Adrenal gland (tissue), 12 donors: Measurements from ENCODE around the gene CEP72. TPM values are rescaled to one million over a fixed set of nuclear protein-coding genes. Genes with fewer than 3 reads are reported as not detected.
A peak's percentile ranks its signal among the peaks of the same experiment; 100 is the strongest.

Experiments used
- DNase-seq, 7 donors: peaks; one replicate each; pipeline ENCODE4 v3.0.0-alpha.2; 2019 to 2020
- H3K27ac ChIP-seq, 5 donors: fragments of 200-600 bp; sonication (generic) in 4 of 5; 1 replicate in 3 of 5; 2 replicates in 2 of 5; pipeline versions ENCODE4 v1.5.1 to v1.8.0; 2016 to 2020; ENCODE audit warnings: mild to moderate bottlenecking in 1 of 5
- H3K27me3 ChIP-seq: fragments of 200-600 bp; 2 replicates; pipeline ENCODE4 v1.8.0; 2021
- H3K36me3 ChIP-seq, 2 donors: fragments of 200-600 bp; replicated peaks in 1 of 2; 1 replicate in 1 of 2; 2 replicates in 1 of 2; pipeline versions ENCODE4 v1.5.1 to v1.8.0; 2018 to 2022
- H3K4me1 ChIP-seq, 2 donors: fragments of 200-600 bp; replicated peaks in 1 of 2; 1 replicate in 1 of 2; 2 replicates in 1 of 2; pipeline versions ENCODE4 v1.5.1 to v1.8.0; 2018 to 2021
- H3K4me3 ChIP-seq, 4 donors: fragments of 200-600 bp; sonication (generic) in 3 of 4; one replicate each; pipeline ENCODE4 v1.5.1; 2016 to 2018
- H3K9me3 ChIP-seq, 3 donors: fragments of 200-600 bp; sonication (generic) in 1 of 3; replicated peaks in 1 of 3; 1 replicate in 2 of 3; 2 replicates in 1 of 3; pipeline versions ENCODE4 v1.5.1 to v1.8.0; 2016 to 2021
- POLR2A ChIP-seq, 2 donors: fragments of 450-650 bp; IDR thresholded peaks; one replicate each; pipeline ENCODE4 v1.6.1; 2017; ENCODE audit warnings: antibody characterized with exemption in 2 of 2, mild to moderate bottlenecking in 2 of 2, moderate library complexity in 1 of 2
- WGBS, 4 donors: extraction: QIAGEN DNeasy Blood & Tissue Kit in 2 of 4; methylation state at CpG; one replicate each; pipeline versions ENCODE4 v1.1.5 to v1.1.7; 2013 to 2017; 5-methylcytosine and 5-hydroxymethylcytosine counted together
- intact Hi-C, 2 donors: fragments of 100-400 bp; cut with DNase I; formaldehyde crosslinking; loops; one replicate each; pipeline versions ENCODE4 v1.14.1 to v1.15.0; 2022 to 2023
- polyA plus RNA-seq, 3 donors: library from polyadenylated mRNA; stranded (reverse); fragments of 200-250 nt in 2 of 3; fragments of 350-450 nt in 1 of 3; fragmentation: Illumina TruSeq in 1 of 3; extraction: RNeasy Lipid Tissue Mini Kit (QIAGEN cat#74804) in 1 of 3; gene quantifications; one replicate each; pipeline ENCODE4 v1.2.3, GENCODE V29; 2013 to 2014
- total RNA-seq, 9 donors: library from RNA; depleted of rRNA in 4 of 9; stranded (reverse); fragments of >200 nt in 4 of 9; fragments of 120-200 nt in 1 of 9; fragmentation: NEBNext Ultra II Directional in 1 of 9; extraction: Animal tissue kit (Norgen Biotek cat#: 25700) in 1 of 9; gene quantifications; one replicate each; pipeline versions ENCODE4 v1.1.0 to v1.2.4, GENCODE V29; 2013 to 2023
- TF ChIP-seq, protein P1 (sequence below), 6 experiments: fragments of 450-650 bp in 4 of 6; fragments of 200-600 bp in 2 of 6; sonication (generic) in 1 of 6; IDR thresholded peaks; 1 replicate in 5 of 6; 2 replicates in 1 of 6; pipeline versions ENCODE4 v1.5.1 to v1.8.0; 2016 to 2021; ENCODE audit warnings: antibody characterized with exemption in 6 of 6, mild to moderate bottlenecking in 2 of 6, moderate library complexity in 1 of 6
- donor health status: healthy with polysubstance abuse.
- donor health status: Bipolar disorder and iron deficiency.
- donor health status: DM: yes; HTN: yes; CAD: no.
- donor health status: DM: no; HTN: no; CAD: no.
- donor health status: DM: no; HTN: no; CAD: no.
- donor health status: DM: yes; HTN: yes; CAD: no.

The CEP72 gene
- total and polyA plus RNA-seq, 12 donors, result 0.36 to 7.8 (median 2.5) TPM

DNA sequence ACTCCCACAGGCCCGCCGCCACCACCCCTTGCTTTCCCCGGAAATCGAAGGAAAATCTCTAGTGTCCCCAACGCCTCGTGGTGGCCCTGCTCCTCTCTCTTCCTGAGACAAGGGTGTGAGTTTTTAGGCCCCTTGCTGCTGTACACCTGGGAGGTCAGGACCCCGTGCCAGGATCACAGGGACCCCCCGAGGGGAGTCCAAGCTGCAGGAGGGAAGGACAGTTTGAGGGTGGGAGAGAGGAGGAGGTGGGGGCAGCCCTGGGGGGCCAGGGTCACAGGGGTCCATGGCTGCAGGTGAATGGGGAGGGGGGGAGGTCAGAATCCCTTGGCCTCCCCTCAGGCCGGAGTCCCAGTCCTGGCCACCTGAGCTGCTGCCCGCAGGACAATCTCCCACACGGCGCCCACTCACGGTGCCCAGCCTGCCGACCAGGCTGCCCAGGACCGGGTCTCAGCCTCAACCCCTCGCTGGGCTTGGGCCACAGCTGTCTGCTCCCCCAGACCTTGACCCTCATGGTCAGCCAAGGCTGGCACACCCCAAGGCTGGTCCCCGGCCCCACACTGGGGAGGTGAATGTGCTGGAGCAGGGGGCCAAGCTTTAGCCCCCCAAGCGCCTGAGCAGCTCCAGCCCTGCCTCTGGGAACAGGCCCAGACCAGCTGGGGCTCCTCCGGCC is 61.2 kb downstream of the CEP72 start:
- H3K36me3 ChIP-seq, result no peaks in the 10 kb centered on the region

DNA sequence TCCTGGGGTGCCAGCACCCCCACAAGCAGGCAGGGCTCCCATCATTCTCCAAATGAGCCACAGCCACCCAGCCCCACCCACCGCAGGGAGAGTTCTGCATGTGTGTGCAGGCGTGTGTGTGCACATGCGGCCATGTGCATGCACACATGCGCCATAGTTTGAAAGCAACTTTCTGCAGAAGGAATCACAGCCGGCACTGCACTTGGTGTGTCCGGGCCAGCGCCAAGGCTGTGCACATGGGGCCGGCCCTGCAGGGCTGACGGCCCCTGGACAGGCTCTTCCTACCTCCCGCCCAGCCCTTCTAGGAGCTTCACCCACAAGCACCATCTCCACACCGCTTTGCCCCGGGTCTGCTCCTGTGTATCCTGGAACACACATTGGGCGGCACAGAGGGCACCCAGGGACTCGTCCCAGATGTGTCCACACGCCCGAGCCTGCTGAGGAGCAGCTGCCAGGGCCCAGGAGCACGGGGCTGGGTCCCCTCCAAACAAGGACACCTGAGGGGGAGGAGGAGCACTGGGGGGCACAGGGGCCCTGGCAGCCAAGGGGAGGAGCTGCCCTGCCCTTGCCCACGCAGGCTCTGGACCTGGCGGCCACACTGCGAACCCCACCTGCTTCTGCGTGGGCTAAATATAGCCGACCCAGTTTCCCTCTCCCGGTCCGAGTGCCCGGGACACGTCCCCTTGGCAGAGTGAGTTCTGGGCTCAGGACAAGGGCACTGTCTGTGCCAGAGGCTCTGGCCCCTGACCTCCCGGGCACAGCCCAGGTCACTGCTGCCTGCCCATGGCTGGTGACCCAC is 61.9 kb downstream of the CEP72 start:
- intact Hi-C loops, result loop anchor here (5.0 to 10.0 kb wide), 2 partner anchors 121 to 233 kb away; no protein-coding TSS in a partner anchor
- DNase-seq, result peak in 4 of 7 donors; percentile 6 to 54 (median 12)
- Histone ChIP-seq H3K27ac (no peak overlapping the region), H3K36me3 (no peaks in the 10 kb centered on the region), H3K9me3 (no peaks in the 10 kb centered on the region), H3K27me3 (no peaks in the 10 kb centered on the region), H3K4me3 (no peak overlapping the region), H3K4me1 (peaks cover 0 to 26% of the 10 kb centered on the region in 2 donors)
- WGBS, 4 donors, result 37 to 44% (median 40%) methylated on average over 8 to 27 of the region's 27 CpGs
- no peak for TF ChIP-seq POLR2A (IDR thresholded peaks at IDR 0.05)
- TF ChIP-seq, protein P1, sequence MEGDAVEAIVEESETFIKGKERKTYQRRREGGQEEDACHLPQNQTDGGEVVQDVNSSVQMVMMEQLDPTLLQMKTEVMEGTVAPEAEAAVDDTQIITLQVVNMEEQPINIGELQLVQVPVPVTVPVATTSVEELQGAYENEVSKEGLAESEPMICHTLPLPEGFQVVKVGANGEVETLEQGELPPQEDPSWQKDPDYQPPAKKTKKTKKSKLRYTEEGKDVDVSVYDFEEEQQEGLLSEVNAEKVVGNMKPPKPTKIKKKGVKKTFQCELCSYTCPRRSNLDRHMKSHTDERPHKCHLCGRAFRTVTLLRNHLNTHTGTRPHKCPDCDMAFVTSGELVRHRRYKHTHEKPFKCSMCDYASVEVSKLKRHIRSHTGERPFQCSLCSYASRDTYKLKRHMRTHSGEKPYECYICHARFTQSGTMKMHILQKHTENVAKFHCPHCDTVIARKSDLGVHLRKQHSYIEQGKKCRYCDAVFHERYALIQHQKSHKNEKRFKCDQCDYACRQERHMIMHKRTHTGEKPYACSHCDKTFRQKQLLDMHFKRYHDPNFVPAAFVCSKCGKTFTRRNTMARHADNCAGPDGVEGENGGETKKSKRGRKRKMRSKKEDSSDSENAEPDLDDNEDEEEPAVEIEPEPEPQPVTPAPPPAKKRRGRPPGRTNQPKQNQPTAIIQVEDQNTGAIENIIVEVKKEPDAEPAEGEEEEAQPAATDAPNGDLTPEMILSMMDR (IDR thresholded peaks at IDR 0.05), result no peak

More for the DNA sequence above, 61.2 kb downstream of the CEP72 start:
- H3K4me1 ChIP-seq, result peaks cover 0 to 26% of the 10 kb centered on the region in 2 donors
- no peak for TF ChIP-seq POLR2A (IDR thresholded peaks at IDR 0.05)
- TF ChIP-seq, protein P1 (IDR thresholded peaks at IDR 0.05), result no peak
- 20 to 47% (median 39%) methylated on average over 8 to 19 of the region's 19 CpGs for WGBS, 4 donors
- intact Hi-C loops, result loop anchor here (5.0 to 10.0 kb wide), 2 partner anchors 122 to 234 kb away; no protein-coding TSS in a partner anchor
- no peak overlapping the region for H3K4me3 ChIP-seq
- DNase-seq, result peak in 2 of 7 donors; percentile 7 to 15
- no peaks in the 10 kb centered on the region for H3K27me3 ChIP-seq
- H3K27ac ChIP-seq, result no peak overlapping the region
- H3K9me3 ChIP-seq, result no peaks in the 10 kb centered on the region

DNA sequence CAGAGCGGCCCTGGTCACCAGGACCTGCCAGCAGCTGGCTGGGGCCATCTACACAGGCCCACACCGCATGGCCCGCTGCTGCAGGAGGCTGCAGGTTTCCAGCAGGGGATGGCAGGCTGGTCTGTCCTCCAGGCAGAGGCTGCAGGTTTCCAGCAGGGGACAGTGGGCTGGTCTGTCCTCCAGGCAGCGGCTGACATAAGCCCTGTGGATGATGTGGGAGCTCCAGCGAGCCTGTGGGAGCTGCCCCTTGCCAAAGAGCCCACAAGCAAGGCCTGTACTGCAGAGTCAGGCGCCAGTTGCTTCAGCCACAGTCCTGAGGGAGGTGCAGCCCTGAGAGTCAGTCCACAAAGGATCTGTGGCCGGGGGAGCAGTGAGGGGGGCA is 62.5 kb downstream of the CEP72 start:
- peaks cover 0 to 26% of the 10 kb centered on the region in 2 donors for H3K4me1 ChIP-seq
- H3K36me3 ChIP-seq, result no peaks in the 10 kb centered on the region
- intact Hi-C loops, result loop anchor here (5.0 to 10.0 kb wide), 2 partner anchors 120 to 233 kb away; no protein-coding TSS in a partner anchor
- peak in 3 of 7 donors; percentile 5 to 63 (median 13) for DNase-seq
- no peaks in the 10 kb centered on the region for H3K27me3 ChIP-seq
- 34 to 48% (median 45%) methylated on average over 5 to 7 of the region's 7 CpGs; no CpG with 5 or more reads in 1 of the 4 donors for WGBS, 4 donors
- H3K9me3 ChIP-seq, result no peaks in the 10 kb centered on the region
- H3K27ac ChIP-seq, result no peak overlapping the region
- TF ChIP-seq, protein P1 (IDR thresholded peaks at IDR 0.05), result no peak
- no peak for TF ChIP-seq POLR2A (IDR thresholded peaks at IDR 0.05)
- no peak overlapping the region for H3K4me3 ChIP-seq
